Uterus (tissue), 2 donors: Measurements from ENCODE around the gene ANKLE2.

Source experiments
- POLR2A ChIP-seq, 2 donors: fragments of 450-650 bp; IDR thresholded peaks; one replicate each; pipeline ENCODE4 v1.6.1; 2016; ENCODE audit warnings: antibody characterized with exemption in 2 of 2, mild to moderate bottlenecking in 1 of 2, moderate library complexity in 1 of 2
- TF ChIP-seq, protein P1 (sequence below), 4 experiments: fragments of 200-600 bp in 2 of 4; fragments of 450-650 bp in 2 of 4; sonication (generic) in 2 of 4; IDR thresholded peaks; one replicate each; pipeline ENCODE4 v1.5.1; 2016 to 2019; ENCODE audit warnings: antibody characterized with exemption in 4 of 4, mild to moderate bottlenecking in 2 of 4, moderate library complexity in 1 of 4

DNA sequence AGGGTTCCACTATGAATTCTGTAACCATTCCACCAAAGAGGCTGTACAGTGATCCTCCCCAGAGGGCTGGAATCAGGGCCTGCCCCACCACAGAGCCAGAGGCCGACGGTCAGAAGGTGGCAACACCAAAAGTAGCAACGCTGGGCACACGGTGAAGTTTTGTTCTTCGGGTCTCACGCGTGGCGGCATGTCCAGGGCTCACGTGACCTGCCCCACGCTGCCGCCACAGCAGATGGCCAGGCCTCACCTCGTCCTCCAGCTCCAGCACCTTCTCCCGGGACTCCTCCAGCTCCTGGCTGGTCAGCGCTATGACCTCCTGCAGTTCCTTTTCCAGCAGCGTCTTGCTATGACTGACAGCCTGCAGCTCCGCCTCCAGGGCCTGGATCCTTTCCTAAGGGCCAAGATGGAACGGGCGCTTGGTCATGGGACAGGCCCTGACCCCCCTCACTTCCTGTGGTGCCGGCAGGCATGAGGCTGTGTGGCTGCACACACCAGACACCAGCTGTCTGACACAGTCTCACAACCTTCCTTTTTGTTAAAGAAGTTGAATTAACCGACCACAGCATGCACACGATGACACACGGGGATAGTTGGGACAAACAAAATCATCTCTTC is 22.4 kb upstream of the ANKLE2 start:
- no peak for TF ChIP-seq POLR2A (IDR thresholded peaks at IDR 0.05)
- TF ChIP-seq, protein P1, sequence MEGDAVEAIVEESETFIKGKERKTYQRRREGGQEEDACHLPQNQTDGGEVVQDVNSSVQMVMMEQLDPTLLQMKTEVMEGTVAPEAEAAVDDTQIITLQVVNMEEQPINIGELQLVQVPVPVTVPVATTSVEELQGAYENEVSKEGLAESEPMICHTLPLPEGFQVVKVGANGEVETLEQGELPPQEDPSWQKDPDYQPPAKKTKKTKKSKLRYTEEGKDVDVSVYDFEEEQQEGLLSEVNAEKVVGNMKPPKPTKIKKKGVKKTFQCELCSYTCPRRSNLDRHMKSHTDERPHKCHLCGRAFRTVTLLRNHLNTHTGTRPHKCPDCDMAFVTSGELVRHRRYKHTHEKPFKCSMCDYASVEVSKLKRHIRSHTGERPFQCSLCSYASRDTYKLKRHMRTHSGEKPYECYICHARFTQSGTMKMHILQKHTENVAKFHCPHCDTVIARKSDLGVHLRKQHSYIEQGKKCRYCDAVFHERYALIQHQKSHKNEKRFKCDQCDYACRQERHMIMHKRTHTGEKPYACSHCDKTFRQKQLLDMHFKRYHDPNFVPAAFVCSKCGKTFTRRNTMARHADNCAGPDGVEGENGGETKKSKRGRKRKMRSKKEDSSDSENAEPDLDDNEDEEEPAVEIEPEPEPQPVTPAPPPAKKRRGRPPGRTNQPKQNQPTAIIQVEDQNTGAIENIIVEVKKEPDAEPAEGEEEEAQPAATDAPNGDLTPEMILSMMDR (IDR thresholded peaks at IDR 0.05) = no peak
